Epidermal melanocyte (primary cell): ENCODE results near the gene FUT1.
A peak's percentile ranks its signal among the peaks of the same experiment; 100 is the strongest.

ENCODE experiments used
- DNase-seq: peaks from one replicate; pipeline ENCODE4 v3.0.0; 2011; ENCODE audit warnings: low spot score; ENCODE audit not compliant: insufficient read length

Gene FUT1

DNA sequence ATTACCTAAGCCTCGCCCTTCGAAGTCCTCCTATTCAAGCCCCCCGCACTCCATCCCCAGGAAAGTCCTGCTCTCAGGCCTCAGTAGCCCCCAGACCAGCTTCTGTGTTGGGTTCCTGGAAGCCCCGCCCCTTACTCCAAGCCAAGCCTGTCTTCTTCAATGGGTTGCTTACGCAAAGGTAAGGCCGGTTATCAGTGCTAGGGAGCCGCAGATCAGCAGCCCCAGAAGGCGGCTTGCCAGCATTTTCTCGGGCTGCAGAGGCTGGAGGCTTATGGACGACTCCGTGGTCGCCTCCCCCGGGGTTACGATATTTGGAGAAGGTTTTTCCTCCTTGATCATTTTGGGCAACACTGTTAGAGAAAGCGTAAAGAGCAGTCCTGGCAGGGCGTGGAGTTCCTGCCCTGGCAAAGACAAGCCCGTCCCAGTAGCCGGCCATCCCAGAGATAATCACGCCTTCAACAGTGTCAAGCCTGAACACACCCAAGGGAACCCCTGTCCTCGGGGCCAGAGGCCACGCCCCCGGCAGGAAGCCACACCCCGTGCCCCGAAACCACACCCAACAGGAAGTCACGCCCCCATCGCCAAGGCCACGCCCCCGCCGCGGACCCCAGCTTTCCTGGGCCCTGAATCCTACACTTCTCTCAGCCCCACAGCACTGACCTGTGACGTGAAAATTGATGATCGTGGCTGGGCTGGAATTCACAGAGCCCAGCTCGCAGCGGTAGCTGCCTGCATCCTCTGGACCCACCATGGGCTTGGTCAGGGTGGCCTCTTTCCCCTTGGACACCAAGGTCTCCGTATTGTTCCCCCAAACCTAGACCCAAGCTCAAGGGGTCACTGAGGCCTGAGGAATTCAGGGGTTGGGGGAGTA is 11.1 kb downstream of the FUT1 start:
- DNase-seq = no peak

DNA sequence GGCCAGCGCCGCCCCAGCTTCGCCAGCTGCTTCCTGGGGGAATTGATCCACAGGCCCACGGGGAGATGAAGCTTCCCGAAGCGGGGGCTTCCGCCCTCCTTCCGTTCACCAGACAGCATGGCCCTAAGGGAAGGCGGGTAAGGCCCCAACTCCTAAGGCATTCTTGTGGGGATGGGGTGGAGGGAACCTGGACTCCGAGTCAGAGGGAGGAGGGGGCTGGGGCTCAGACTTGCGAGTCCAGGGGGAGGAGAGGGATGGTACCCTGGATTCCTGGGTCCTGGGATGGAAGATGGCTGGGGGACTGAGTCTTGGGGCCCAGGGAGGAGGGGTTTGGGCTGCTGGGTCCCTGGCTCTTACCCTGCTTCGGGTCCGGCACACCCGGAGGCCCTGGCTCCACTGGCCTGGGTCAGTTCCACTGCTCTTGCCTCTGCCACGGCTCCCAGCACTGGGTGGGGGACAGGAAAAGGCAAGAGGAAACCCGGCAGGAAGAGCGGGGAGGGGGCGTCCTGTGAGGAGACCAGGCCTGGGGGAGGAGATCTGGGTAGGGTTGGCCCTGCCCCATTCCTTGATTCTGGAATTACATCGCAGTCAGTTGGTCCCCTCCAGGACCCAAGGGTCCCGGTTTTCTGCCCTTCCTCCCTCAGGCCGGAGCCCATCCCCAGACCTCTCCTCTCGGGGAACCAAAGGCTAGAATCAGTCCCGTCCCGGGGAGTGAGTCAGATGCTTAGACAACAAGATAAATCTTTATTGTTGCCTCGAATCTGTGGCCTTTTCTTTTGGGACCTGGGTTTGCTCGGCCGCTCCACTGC is 12.1 kb downstream of the FUT1 start, which contains the start of gene RASIP1:
Gene RASIP1 (minus strand): TSS at position 447 of the 809 bp plus-strand sequence. CDS start 328 bp downstream, at position 119.
- peak; percentile 5 for DNase-seq

DNA sequence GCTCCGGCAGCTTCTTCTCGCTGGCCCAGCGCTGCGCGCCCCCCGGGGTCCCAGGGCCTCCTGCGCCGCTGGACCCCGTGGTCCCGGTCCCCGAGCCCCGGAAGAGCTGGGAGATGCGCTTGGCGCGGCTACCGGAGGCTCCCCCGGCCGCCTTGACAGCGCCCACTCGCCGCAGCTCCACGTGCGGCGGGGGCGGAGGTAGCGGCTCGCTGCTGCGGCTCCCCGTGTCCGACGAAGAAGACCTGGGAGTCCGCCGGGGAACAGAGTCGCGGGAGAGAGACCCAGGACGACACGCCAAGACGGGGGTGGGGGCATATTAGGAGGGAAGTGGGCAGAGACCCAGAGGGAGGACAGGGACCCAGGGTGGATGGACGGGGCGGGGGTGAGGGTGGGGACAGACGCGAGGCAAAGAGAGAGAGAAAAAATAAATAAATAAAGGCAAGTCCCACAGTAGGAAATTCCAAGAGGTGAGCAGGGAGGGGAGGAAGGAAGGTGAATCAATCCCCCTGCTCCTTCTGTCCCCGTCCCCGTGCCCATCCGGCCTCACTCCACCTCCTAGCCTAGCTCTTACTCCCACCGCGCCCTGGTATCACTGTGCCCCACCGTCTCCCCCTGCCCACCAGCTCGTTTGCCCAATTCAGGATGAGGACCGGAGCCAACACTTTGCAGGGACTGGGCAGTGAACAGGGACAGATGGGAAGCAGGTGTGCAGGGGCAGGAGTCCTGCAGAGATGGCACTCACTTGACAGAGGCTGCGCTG is 12.9 kb downstream of the FUT1 start:
- DNase-seq = peak; percentile 7

DNA sequence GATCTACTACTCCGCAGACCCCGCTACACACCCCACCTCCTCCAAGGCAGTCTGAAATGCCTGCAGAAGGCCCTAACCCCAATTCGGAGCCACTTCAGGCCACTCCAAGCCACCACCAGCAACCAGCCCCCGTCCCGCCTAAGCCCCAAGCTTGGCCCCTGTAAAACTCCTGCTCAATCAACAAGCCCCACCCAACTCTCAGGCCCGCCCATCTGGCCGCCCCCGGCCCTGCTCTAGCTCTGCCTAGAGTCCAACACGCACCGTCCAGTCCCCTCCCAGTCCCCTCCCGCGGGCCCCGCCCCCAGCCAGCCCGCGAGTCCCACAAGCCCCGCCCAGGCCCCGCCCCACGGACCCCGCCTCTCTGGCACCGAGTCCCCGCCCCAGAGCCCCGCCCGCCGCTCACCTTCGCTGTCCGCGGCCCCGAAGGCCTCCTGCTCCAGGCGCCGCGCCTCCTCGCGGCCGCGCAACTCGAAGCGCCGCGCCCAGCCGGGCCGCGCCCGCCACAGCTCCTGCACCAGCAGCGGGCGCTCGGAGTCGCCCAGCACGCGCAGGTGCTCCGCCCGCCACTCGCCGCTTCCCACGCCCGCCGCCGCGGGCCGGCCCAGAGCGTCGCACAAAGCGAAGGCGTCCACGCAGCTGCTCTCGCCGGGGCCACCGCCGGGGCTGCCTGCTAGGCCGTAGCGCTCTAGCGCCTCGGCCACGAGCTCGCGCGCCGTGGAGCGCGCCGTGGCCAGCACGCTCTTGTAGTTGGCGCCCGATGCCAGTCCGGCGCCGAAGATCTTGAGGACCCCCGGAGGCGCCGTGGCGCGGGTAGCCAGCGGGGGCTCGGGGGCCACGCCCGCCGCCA is 13.7 kb downstream of the FUT1 start:
- peak; percentile 88 for DNase-seq

DNA sequence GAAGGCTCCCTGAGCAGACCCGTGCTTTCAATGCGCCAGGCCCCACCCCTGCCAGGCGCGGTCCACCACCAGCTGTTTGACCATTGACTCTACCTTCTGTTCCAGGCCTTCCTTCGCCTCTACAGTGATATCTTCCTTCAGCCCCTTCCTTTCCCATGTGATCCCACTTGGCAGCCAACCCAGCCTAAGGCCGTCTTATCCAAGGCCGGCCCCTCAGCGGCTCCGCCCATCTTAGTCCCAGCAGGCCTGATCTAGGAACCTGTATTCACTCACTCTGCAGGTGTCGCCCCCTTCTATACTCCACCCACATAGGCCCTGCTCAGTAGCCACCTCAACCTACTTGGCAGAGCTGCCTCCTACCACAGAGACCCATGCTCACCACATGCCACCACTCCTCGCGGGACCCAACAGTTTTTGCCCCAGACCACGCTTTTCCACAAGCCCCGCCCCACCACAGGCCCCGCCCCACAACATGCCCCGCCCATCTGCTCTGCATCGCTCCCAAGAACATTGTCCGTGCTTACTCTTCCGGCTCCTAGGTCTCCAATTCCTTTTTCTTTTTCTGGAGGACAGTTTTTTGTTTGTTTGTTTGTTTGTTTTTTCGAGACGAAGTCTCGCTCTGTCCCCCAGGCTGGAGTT is 15.0 kb downstream of the FUT1 start:
- no peak for DNase-seq

DNA sequence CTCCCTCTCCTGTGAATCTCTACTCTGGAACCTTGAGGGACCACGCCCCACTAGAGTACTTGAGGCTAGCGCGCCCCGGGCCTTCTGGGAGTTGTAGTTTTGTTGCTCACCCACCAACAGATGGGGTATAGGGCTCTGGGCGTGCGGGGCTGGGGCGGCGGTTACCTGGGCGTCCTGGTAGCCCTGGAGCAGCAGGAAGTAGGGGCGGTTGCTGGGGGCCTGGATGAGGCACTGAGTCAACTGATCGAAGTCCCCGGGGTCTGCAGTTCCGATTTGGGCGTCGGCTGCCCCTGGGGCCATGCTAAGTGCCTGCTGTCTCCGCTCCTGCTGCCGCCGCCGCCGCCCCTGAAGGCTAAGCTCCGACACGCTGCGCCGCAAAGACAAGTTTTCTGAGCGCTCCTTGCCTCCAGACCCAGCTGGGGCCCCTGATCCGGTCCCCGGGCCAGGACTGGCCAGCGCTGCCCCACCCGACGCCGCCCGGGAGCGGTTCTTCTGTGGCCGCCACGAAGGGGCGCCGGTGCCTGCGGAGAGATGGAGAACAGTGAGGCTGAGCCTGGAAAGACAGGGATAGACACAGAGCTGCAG is 17.3 kb downstream of the FUT1 start:
- DNase-seq = peak; percentile 55

DNA sequence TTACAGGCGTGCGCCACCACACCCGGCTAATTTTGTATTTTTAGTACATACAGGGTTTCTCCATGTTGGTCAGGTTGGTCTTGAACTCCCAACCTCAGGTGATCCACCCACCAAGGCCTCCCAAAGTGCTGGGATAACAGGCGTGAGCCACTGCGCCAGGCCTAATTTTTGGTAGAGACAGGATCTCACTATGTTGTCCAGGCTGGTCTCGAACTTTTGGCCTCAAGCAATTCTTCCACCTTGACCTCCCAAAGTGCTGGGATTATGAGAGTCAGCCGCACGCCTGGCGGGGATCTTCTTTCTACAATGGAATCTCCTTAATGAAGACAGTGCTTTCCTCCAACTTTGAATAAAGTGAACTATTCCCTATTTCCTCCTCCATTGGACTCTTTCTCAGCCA is 17.8 kb downstream of the FUT1 start:
- no peak for DNase-seq

DNA sequence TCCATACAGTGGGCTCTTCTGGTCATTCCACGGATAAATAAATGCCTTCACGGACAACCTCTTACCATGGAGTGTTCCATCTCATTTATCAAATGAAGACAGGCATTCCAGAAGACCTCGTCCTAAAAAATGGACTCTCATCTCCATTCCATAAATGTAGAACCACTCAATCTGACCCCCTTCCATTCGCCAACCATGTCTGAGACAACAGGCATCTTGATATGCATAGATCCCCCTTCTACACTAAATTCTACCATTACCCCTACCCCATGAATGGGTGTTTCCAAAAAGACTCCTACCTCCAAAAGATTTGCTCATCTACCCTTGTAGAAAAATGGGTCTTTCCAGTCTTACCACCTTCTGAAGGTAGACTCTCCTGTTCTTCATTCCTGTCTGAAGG is 21.0 kb downstream of the FUT1 start:
- DNase-seq = no peak

DNA sequence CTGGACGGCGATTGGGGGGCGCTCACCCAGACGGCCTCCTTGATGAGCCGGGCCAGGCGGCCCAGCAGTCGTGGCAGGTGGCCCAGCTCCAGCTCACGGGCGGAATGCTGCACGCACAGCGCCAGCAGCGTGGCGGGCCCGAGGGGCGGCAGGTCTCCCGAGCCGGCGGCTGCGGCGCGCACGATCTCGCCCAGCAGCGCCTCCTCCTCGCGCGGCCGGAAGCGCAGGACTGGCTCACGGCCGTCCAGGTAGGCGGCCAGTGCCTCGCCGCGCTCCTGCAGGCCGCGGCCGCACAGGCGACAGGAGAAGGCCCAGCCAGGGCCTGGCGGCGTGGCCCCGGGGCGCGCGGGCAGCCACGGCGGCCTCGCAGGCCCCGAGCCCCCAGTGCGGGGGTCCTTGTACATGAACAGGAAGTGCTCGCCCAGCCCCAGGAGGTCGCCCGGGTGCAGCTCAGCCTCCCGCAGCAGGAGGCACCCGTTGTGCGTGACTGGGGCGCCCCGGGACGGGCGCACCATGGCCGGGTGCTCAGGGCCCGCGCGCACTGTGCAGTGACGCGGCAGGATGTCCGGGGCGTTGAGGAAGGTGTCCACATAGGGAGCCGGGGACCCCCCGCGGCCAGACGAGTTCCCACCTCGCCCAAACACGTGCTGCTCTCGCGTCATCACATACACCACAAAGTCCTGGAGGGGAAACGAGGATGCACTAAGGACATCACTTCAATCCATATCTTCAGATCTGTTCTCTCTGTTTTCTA is 23.4 kb downstream of the FUT1 start:
- DNase-seq = no peak

DNA sequence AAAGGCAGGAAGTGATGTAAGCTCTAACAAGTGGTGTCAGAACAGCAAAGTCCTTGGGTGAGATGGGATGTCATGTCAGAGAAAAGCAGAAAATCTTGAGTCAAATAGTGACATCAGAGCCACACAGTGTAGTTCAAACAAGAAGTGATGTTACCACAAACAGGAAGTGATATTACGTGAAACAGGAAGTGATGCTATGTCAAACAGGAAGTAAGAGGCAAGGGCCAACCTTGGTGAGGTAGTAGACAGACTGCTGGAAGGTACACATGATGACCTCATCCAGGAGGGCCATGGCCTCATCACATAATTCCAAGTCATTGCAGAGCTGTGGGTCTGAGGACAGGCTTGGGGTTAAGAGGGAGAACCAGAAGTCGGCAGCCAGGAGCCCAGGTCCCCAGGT is 25.9 kb downstream of the FUT1 start:
- no peak for DNase-seq

DNA sequence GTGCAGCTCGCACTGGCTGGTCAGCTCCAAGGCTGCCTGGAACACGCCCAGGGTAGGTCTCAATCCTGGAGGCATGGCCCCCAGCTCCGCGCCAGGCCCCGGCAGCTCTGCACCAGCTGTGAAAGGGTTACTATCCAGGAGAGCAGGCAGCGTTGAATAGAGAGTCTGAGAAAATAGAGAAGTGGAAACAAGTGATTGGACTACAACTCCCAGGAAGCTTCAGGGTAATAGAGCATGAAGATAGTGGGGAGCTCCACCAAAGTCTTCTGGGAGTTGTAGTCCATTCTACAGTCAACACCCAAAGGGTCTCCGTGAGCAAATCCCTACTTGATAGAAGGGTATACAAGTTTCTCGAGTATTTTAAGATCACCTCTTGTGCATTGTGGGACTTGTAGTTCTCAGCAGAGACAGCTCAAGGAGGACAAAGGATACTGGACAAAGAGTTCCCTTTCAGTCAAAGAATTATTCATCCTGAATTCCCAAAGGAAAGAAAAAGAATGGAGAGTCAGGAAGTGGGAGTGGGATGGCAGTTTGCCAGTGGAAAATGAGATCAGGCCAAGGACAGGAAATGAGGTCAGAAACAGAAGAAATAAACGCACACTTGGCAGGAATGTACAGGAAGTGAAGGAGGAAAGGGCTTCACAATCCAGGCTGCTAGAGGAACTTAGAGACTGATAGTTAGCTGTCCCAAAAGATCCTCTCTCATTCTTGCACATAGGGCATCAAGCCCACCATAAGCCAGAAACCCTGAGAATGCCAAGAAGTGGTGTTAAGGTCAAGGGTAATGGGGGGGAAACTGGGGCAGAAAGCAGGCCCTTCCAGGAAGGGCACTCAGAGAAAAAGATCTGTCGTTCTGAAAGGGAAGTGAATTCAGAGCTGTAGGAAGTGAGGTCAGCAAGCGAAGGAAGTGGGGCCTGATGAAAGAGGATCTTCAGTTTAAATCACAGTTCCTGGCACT is 27.4 kb downstream of the FUT1 start:
- peak; percentile 93 for DNase-seq

DNA sequence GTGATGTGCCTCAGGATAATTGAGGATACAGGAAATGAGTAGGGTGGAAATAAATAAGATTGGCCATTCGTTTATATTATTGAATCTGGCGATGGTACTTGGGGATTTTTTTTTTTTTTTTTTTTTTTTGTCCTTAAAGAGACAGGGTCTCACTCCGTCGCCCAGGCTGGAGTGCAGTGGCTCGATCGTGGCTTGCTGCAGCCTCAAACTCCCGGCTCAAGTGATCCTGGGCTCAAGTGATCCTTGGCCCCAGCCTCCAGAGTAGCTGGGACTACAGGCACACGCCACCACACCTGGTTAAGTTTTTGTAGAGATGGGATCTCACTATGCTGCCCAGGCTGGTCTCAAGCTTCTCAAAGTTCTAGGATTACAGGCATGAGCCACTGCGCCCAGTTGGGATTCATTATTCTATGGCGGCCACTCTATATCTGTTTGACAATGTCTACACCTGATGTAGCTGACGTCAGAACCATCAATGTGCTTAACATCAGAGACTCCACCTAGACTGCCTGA is 30.2 kb downstream of the FUT1 start:
- DNase-seq = no peak

DNA sequence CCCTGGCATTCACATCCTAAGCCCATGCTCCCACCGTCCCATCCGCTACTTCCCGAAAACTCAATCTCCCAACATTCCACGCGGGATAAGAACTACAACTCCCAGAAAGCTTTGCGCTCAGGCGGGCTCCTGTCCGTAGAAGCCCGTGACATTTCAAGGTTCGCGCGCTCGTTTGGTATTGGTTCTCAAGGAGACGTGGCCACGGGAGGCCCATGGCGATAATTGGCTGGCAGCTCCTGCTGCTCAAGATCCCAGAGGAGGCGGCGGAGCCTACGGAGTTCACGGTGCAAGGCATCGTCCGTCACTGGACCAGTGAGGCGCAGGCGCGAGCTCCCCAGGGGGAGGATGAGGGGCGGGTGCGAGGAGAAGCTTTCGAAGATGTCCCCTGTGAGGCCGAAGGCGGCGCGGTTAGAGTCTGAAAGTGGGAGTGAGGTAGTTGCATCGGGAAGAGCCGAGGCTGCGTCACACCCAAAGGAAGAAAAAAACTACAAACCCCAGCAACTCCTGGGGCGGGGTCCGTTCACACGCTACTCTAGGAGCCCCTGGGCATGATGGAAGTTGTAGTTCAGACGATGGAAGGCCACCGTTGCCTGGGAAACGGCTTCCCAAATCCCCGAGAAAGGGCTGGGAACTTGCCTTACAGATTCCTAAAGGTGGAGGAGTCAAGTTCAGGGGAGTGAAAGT is 31.7 kb downstream of the FUT1 start:
- peak; percentile 100 for DNase-seq

DNA sequence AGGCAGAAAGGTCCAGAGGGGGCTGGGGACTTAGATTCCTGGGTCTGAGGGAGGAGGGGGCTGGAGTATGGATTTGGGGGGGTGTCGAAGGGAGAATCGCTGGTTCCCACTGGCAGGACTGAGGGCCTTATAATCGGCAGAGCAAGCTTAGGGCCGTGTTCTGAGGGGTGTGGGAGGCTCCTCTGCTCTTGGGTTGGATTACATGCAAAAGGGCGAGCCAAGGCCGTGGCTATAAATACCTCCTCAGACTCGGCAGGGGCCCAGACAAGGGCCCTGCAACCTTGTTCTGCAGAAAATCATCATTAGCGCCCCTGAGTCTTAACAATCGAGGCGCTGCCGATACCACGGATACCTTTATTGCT is 32.2 kb downstream of the FUT1 start:
- DNase-seq = no peak

DNA sequence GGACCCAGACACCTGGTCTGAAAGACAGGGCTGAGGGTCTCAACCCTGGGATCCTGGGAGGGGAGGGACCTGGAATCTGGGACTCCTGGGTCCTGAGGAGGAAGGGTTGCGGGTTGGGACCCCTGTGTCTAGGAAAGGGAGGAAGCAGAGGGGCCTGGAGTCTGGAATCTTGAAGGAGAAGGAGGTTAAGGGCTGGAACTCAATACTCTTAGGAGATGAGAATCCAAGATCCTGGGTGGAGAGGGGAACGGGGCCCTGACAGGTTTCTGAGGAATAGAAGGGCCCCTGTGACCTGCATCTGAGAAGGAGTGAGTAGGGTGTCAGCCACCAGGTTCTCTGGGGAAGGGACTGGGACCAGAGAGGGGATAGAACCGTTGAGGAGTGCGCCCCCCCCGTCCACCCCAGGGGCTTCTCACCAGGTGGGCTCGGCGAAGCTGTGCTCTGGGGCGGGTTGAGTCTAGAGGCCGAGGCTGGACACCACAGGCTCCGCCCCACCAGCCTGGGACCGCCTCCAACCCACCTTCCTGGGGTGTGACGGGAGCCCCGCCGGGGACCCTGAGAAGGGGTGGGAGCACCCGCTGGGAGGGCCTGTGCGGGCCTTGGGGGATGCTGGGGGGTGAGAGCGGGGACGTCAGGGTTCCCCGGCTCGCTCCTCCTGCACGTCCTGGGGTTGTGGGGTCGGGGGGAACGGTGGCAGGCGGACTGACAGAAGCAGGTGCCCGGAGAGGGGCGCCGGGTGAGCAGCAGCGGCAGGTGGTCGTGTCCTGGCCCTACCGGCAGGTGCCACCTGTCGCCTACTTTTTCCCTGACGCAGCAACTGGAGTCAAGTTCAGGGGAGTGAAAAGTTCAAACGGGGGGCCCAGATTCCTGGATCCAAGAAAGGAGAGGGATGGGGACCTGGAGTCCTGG is 32.9 kb downstream of the FUT1 start, which contains the start of gene MAMSTR:
Gene MAMSTR (minus strand): TSS at position 463 of the 909 bp plus-strand sequence. CDS start 694 bp downstream, outside the sequence.
- DNase-seq = no peak

DNA sequence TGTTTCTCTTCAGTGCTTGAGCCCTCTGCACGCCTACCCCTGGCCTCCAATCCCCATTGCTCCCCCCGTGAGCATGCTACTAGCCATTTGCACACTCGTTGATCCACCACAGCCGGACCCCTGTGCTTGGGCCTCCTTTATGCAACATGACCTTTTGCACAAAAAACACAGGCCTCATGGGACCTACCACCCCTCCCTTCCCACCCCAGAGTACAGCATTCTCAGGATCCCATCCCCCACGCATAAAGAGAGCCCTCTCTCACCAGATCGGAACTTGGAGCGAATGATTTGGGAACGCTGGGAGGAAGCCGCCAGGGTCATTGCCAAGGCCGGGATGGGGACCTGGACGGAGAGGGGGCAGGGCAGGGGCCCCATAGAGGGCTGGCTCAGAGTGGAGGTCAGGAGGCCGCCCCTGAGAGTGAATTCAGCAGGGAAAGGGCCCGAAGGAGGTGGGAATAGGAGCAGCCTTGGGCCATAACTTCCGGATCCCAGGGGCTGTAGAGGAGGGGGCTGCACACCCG is 33.7 kb downstream of the FUT1 start:
- no peak for DNase-seq
